ENCODE results near the gene MIR17HG. TPM values are rescaled to one million over a fixed set of nuclear protein-coding genes. Genes with fewer than 3 reads are reported as not detected.
A peak's percentile ranks its signal among the peaks of the same experiment; 100 is the strongest.

Gene MIR17HG
- total RNA-seq, 2 experiments from 2014 or later: 11.7 to 12.9 TPM

DNA sequence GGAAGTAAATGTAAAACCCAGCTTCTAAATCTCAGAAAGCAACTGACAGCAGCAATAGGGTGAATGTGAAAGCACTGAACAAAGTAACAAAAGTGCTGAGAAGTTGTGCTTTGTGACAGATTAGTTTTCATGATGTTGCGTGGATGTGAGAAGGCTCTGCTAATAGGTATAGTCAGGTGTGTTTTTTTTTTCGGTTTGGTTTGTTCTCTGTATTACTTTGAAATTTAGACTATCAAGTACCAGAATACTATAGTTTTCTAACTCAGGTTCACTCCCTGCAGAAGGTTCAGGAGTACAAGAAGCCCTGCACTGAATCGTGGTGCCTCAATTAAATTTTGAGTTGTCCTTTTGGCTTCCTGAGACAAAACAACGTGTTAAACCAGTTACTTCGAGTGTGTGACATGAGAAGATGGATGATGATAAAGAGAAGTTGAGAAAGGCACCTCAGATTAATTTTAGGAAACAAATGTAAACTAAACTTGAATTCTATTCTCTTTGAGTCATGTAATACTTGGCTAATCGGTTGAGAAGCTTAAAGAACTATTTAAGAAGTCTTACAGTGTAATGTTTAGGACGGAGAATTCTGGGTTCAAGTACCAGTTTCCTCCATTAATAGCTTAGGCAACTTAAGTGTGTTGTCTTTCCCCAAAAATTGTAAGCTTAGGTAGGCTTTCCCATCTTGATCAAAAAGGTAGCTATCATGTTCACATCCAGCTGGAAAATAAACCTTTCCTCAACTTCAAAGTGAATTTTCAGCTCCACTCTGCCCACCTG, 10.3 kb downstream of the MIR17HG start:
- intact Hi-C loops (cut with micrococcal nuclease): no loop called here

DNA sequence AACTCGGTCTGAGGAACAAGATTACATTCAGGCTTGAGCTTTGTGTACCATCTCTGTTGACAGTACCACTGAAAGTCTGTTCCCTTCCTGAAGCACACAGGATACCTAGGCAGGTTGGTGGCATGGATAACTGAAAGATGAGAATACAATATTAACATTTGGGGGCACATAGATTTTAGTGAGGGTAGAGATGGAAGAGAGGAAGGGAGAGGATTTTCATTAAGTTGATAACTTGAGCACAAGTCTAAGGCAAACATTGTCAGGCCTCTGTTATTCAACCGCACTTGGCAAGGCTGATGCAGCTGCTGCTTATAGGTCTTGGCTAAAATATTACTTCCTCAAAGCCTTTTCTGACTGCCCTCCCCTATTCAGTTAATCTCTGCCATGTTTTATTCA, 10.9 kb downstream of the MIR17HG start:
- Mint-ChIP-seq H3K4me1 (ENCODE audit: low read depth) (peaks cover 34% of the 10 kb centered on the region), H3K36me3 (ENCODE audit: low read depth) (peaks cover 33% of the 10 kb centered on the region), H3K27me3 (ENCODE audit: low read depth) (no peaks in the 10 kb centered on the region), H3K9me3 (no peaks in the 10 kb centered on the region), H3K27ac (no peak overlapping the region), H3K4me3 (no peak overlapping the region)
- DNase-seq: no peak
- intact Hi-C loops (cut with micrococcal nuclease): no loop called here
- CTCF ChIA-PET: interaction anchor here (0.5 to 1.6 kb wide), 3 partner anchors 11 to 45 kb away, joined by 3 to 8 read pairs (median 6); partner anchors contain the start of gene MIR17HG

More for the DNA sequence above, 10.3 kb downstream of the MIR17HG start:
- Mint-ChIP-seq H3K27ac (peak overlapping the region; percentile 3), H3K27me3 (ENCODE audit: low read depth) (no peaks in the 10 kb centered on the region), H3K9me3 (no peaks in the 10 kb centered on the region), H3K4me1 (ENCODE audit: low read depth) (peaks cover 38% of the 10 kb centered on the region), H3K4me3 (no peak overlapping the region), H3K36me3 (ENCODE audit: low read depth) (peaks cover 37% of the 10 kb centered on the region)
- DNase-seq: no peak
- CTCF ChIA-PET: interaction anchor here (0.5 to 1.6 kb wide), 2 partner anchors 25 to 44 kb away, joined by 6 to 8 read pairs; no protein-coding TSS in a partner anchor

DNA sequence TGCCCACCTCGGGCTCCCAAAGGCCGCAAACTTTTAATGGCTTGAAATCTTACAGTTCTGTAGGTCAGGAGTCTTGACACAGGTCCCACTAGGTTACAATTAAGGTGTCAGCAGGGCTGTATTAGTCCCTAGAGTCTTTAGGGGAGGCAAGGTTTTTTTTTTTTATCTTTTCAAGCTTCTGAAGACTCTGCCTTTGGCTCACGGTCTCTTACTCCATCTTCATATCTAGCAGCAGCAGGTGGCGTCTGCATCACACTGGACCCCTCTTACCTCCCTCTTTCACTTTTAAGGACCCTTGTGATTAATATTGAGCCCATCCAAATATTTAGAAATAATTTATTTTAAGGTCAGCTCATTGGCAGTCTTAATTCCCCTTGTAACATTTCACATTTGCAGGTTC, 11.6 kb downstream of the MIR17HG start:
- CTCF ChIA-PET: interaction anchor here (0.6 to 1.6 kb wide), 6 partner anchors 10 to 209 kb away, joined by 3 to 8 read pairs (median 3); partner anchors contain the start of gene MIR17HG
- Mint-ChIP-seq H3K4me1 (ENCODE audit: low read depth) (peaks cover 28% of the 10 kb centered on the region), H3K4me3 (no peak overlapping the region), H3K9me3 (no peaks in the 10 kb centered on the region), H3K27ac (peak overlapping the region; percentile 48), H3K27me3 (ENCODE audit: low read depth) (no peaks in the 10 kb centered on the region), H3K36me3 (ENCODE audit: low read depth) (peaks cover 27% of the 10 kb centered on the region)
- intact Hi-C loops (cut with micrococcal nuclease): no loop called here
- no peak for DNase-seq

DNA sequence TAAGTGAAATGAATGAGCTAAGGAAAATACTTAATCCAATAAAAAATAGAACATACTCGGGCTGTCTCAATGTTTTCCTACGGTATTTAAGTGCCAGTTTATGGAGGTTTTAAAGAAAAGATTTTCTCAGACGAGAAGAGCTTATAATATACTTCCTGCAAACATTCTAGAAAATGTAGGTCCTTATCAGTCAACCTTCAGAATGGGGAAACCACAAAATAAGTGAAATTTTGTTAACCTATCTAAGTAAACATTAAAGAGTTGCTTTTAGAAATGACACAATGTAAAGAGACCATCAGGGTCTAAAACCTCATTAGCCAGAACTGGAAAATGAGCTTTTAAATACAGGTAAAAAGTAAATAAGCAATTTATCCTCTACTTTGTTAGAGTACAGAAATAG, 12.1 kb downstream of the MIR17HG start:
- H3K27me3 Mint-ChIP-seq (ENCODE audit: low read depth): no peaks in the 10 kb centered on the region
- no peak overlapping the region for H3K27ac Mint-ChIP-seq
- H3K36me3 Mint-ChIP-seq (ENCODE audit: low read depth): peaks cover 23% of the 10 kb centered on the region
- peaks cover 25% of the 10 kb centered on the region for H3K4me1 Mint-ChIP-seq (ENCODE audit: low read depth)
- CTCF ChIA-PET: interaction anchor here (0.8 to 1.2 kb wide), 3 partner anchors 9 to 46 kb away, joined by 3 to 5 read pairs (median 3); no protein-coding TSS in a partner anchor
- no peak for DNase-seq
- no peaks in the 10 kb centered on the region for H3K9me3 Mint-ChIP-seq
- no peak overlapping the region for H3K4me3 Mint-ChIP-seq
- intact Hi-C loops (cut with micrococcal nuclease): no loop called here

DNA sequence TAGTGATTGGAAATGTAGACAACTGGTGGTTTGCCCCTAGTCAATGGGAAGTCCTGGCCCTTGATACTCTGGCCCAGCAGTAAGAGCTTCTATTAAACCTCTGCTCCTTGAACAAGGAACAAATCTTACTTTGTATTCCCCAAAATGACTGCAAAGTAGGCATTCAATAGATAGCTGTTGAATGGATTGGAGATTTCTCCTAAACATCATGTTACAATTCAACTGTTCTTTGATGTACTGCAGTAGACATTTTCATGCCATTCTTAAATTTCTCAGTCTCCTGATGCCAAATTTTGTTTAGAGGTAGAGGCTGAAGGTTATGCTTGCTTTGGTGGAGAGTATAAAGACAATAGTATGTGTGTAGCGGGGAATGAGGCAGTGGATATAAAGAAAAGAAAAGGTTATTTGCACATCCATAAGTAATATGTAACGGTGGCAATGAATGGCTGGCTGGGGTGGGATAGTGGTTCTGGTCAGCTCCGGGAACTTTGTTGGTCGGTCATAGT, 12.8 kb downstream of the MIR17HG start:
- no peaks in the 10 kb centered on the region for H3K27me3 Mint-ChIP-seq (ENCODE audit: low read depth)
- H3K4me1 Mint-ChIP-seq (ENCODE audit: low read depth): peaks cover 21% of the 10 kb centered on the region
- H3K36me3 Mint-ChIP-seq (ENCODE audit: low read depth): peaks cover 17% of the 10 kb centered on the region
- H3K4me3 Mint-ChIP-seq: no peak overlapping the region
- no peak overlapping the region for H3K27ac Mint-ChIP-seq
- CTCF ChIA-PET: interaction anchor here (1.1 to 1.2 kb wide), 2 partner anchors 9 to 46 kb away, joined by 3 to 5 read pairs; no protein-coding TSS in a partner anchor
- DNase-seq: no peak
- intact Hi-C loops (cut with micrococcal nuclease): no loop called here
- no peaks in the 10 kb centered on the region for H3K9me3 Mint-ChIP-seq

DNA sequence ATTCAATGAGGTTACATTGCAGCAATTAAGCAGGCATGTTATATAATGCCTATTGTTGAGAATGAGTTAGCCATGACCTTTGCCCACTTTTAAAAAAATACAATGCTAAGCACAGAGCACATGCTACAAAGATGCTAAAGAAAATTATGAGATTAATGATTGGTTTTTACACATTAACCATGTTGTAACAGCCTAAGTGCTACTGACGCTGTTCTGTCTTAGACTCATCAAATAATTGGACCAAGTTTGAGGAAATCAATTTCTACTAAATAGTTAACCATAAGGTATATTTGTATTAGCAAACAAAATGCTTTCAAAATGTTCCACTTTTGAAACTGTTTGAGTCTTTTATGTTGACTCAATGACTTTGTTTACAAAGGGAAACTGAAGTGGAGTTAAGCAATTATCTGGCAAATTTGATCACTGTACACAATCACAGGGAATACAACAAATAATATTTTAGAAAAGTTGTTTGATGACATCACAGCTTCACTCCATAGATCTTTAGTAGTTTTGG, 14.3 kb downstream of the MIR17HG start:
- H3K4me1 Mint-ChIP-seq (ENCODE audit: low read depth): peaks cover 10% of the 10 kb centered on the region
- no peak overlapping the region for H3K4me3 Mint-ChIP-seq
- CTCF ChIA-PET: no interaction called here
- no peak for DNase-seq
- H3K27me3 Mint-ChIP-seq (ENCODE audit: low read depth): no peaks in the 10 kb centered on the region
- peaks cover 6% of the 10 kb centered on the region for H3K36me3 Mint-ChIP-seq (ENCODE audit: low read depth)
- no peaks in the 10 kb centered on the region for H3K9me3 Mint-ChIP-seq
- no peak overlapping the region for H3K27ac Mint-ChIP-seq
- intact Hi-C loops (cut with micrococcal nuclease): no loop called here

DNA sequence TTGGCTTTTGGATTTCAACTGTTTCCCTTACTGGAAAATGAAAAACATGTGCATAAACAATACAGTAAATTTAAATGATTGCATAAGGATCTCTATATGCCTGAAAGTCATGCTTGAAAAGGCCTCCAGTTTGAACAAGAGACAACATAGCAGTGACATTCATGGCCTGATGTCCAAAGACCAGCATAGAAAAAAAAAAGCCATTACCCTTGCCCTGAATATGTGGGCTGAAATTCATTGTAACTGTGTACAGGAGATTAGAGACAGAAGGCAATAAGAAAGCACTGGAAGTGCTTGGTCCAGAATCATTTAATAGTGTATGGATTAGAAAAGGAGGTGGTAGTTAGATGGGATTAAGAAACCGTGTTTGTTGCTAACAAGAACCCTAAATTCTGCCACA, 15.4 kb downstream of the MIR17HG start:
- intact Hi-C loops (cut with micrococcal nuclease): no loop called here
- peaks cover 1% of the 10 kb centered on the region for H3K36me3 Mint-ChIP-seq (ENCODE audit: low read depth)
- H3K27me3 Mint-ChIP-seq (ENCODE audit: low read depth): no peaks in the 10 kb centered on the region
- no peaks in the 10 kb centered on the region for H3K9me3 Mint-ChIP-seq
- CTCF ChIA-PET: no interaction called here
- no peak overlapping the region for H3K27ac Mint-ChIP-seq
- DNase-seq: no peak
- no peak overlapping the region for H3K4me3 Mint-ChIP-seq
- H3K4me1 Mint-ChIP-seq (ENCODE audit: low read depth): peaks cover 15% of the 10 kb centered on the region

DNA sequence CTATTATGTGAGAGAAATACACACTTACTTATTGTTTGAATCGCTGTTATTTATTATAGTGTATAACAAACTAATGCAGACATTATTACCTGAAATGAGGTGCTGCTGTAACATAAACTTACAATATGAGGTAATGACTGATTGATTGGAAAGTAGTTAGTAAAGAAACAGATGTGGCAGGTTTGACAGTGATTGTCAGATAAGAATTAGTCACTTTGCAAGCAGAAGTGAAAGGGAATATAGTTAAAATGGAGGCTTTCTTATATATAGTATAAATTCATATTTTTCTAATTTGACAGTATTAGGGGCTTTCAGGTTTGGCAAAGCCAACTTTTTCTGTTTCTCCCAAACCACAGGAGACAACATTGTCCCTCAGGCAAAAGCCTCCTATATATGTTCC, 20.6 kb downstream of the MIR17HG start:
- H3K36me3 Mint-ChIP-seq (ENCODE audit: low read depth): peaks cover 1% of the 10 kb centered on the region
- intact Hi-C loops (cut with micrococcal nuclease): loop anchor here (2.0 kb wide), 1 partner anchor 55 kb away; no protein-coding TSS in a partner anchor
- peaks cover 2% of the 10 kb centered on the region for H3K27me3 Mint-ChIP-seq (ENCODE audit: low read depth)
- CTCF ChIA-PET: interaction anchor here (0.6 to 1.5 kb wide), 2 partner anchors 56 to 580 kb away, joined by 3 read pairs; no protein-coding TSS in a partner anchor
- no peaks in the 10 kb centered on the region for H3K9me3 Mint-ChIP-seq
- DNase-seq: no peak
- H3K4me3 Mint-ChIP-seq: no peak overlapping the region
- H3K27ac Mint-ChIP-seq: peak overlapping the region; percentile 83
- H3K4me1 Mint-ChIP-seq (ENCODE audit: low read depth): peaks cover 30% of the 10 kb centered on the region

DNA sequence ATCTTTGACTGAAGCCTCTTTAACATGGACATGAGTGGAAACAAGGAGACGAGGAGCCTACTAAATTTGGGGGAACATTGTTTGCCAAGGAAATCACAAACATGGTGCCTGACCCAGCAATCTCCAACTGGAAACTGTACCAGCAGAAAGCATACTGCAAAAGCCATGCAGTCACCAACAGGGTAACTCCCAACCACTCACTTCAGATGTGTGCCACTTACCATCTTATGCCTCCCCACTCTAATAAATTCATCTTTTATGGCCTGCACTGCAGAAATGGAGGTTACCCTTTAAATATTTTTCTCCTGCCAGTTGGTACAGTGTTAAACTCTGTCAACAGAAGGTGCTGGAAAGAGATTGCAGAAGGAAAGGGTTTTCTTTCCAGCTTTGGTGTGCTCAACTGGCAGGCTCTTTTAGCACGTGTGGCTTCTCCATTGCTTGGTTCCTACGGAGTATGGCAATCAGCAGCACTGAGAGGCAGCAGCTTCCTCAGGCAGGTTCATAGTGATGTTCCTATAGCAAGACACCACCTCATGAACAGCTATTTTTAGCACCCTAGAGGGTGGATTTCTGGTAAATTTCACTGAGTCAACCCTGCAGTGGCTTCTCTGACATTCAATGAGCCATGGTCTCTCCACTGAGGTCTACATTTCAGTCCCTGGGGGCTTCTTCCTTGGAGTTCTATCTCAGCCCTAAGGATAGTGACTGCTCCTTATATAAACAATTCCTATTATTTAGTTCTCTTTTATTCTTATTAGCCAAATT, 21.4 kb downstream of the MIR17HG start:
- Mint-ChIP-seq H3K27me3 (ENCODE audit: low read depth) (peaks cover 2% of the 10 kb centered on the region), H3K9me3 (no peaks in the 10 kb centered on the region), H3K4me3 (peak overlapping the region; percentile 47), H3K36me3 (ENCODE audit: low read depth) (peaks cover 1% of the 10 kb centered on the region), H3K27ac (peak overlapping the region; percentile 83), H3K4me1 (ENCODE audit: low read depth) (peaks cover 30% of the 10 kb centered on the region)
- intact Hi-C loops (cut with micrococcal nuclease): loop anchor here (1.0 to 2.0 kb wide), 4 partner anchors 20 to 56 kb away; partner anchors contain the start of gene GPC5
- DNase-seq: peak; percentile 43
- CTCF ChIA-PET: interaction anchor here (0.6 to 1.5 kb wide), 7 partner anchors 9 to 580 kb away, joined by 3 to 9 read pairs (median 3); no protein-coding TSS in a partner anchor

DNA sequence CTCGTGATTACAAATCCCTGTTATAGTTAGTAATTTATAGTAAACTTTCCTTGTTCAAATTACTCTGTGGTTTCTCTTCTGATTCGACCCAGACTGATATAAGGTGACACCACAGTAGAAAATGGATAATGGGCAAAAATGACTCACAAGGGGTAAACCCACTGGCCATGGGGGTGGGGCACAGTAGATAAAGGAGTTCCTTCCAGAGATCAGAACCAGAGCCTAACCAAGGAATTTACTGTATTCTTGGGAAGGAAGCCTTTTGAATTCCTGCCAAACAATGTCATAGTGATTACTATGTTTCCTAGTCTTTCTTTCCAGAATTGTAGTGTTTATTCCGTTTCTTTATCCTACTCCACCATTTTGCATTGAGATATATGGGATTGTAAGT, 21.9 kb downstream of the MIR17HG start:
- Mint-ChIP-seq H3K9me3 (no peaks in the 10 kb centered on the region), H3K27me3 (ENCODE audit: low read depth) (peaks cover 3% of the 10 kb centered on the region), H3K4me1 (ENCODE audit: low read depth) (peaks cover 30% of the 10 kb centered on the region), H3K36me3 (ENCODE audit: low read depth) (peaks cover 1% of the 10 kb centered on the region), H3K27ac (peak overlapping the region; percentile 83), H3K4me3 (no peak overlapping the region)
- CTCF ChIA-PET: interaction anchor here (0.7 to 1.5 kb wide), 7 partner anchors 10 to 353 kb away, joined by 3 to 9 read pairs (median 3); no protein-coding TSS in a partner anchor
- intact Hi-C loops (cut with micrococcal nuclease): loop anchor here (1.0 to 2.0 kb wide), 4 partner anchors 20 to 57 kb away; partner anchors contain the start of gene GPC5
- DNase-seq: peak; percentile 61

DNA sequence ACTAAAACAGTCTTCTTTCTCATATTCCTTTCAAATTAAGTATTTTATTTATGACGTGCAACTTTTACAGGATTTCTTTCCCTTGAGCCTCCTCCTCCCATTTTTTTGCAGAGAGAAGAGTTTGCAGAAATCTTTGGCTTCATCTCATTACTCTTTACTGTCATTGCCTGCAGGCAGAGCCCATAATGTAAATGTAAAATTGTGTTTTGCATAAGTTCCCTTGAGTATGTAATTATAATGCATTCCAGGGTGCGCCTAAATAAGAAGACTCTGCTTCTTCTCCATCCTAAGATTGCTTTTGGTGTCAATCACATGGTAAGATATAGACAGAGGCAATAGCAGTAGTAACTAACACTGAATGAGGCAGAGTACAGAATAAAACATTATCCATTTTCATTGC, 23.0 kb downstream of the MIR17HG start:
- H3K9me3 Mint-ChIP-seq: no peaks in the 10 kb centered on the region
- H3K27ac Mint-ChIP-seq: no peak overlapping the region

More for the DNA sequence above, 23.0 kb downstream of the MIR17HG start:
- H3K36me3 Mint-ChIP-seq (ENCODE audit: low read depth): no peaks in the 10 kb centered on the region
- CTCF ChIA-PET: interaction anchor here (1.5 kb wide), 1 partner anchor 352 kb away, joined by 9 read pairs; no protein-coding TSS in a partner anchor
- intact Hi-C loops (cut with micrococcal nuclease): no loop called here
- no peak for DNase-seq
- peaks cover 5% of the 10 kb centered on the region for H3K27me3 Mint-ChIP-seq (ENCODE audit: low read depth)
- no peak overlapping the region for H3K4me3 Mint-ChIP-seq
- peaks cover 33% of the 10 kb centered on the region for H3K4me1 Mint-ChIP-seq (ENCODE audit: low read depth)

Data from activated naive CD4-positive, alpha-beta T cell treated with anti-CD3 and anti-CD28 coated beads for 36 hours (primary cell).